NCI-H345 treated with DMSO at 0.1 percent for 48 hours (cell line): ENCODE results near the gene SNIP1.
A peak's percentile ranks its signal among the peaks of the same experiment; 100 is the strongest.
"Not testable (repeated sequence)": the region's sequence is repeated elsewhere in the genome, so short reads cannot be mapped to it uniquely, and the experiment has no call there.

Experiments used
- DNase-seq: peaks from one replicate; lab custom pipeline; 2025; ENCODE audit not compliant: unreplicated experiment; lab: John Stamatoyannopoulos, UW

SNIP1 gene, protein sequence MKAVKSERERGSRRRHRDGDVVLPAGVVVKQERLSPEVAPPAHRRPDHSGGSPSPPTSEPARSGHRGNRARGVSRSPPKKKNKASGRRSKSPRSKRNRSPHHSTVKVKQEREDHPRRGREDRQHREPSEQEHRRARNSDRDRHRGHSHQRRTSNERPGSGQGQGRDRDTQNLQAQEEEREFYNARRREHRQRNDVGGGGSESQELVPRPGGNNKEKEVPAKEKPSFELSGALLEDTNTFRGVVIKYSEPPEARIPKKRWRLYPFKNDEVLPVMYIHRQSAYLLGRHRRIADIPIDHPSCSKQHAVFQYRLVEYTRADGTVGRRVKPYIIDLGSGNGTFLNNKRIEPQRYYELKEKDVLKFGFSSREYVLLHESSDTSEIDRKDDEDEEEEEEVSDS

DNA sequence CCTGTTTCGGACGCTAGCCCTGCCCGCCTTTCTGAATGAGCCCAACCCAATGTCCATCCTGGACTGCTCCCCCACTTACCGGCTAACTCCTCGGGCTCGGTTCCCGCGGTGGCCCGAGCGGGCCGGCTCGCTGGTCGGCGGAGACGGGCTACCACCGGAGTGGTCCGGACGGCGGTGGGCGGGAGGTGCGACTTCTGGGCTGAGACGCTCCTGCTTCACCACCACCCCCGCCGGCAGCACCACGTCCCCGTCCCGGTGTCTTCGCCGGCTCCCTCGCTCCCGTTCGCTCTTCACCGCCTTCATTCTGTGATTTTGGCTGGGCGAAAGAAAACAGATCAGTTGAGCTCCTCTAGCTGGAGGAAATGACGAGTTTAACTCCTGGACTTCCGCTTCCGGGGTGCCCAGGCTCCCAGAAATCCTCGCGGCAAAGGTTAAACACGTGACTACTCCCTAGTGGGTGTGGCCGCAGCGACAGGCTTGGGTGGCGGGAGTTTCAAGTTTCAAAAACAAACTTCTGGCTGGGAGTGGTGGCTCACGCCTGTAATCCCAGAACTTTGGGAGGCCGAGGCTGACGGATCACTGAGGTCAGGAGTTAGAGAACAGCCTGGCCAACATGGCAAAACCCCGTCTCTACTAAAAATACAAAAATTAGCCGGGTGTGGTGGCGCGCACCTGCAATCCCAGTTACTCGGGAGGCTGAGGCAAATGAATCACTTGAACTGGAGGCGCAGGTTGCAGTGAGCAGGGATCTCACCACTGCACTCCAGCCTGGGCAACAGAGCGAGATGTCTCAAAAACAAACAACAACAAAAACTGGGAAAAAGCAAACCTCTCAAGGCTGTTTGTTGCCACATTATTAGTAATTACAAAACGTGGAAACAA is at the start of gene SNIP1:
Gene SNIP1 (minus strand): TSS at position 367 of the 882 bp plus-strand sequence. CDS start 64 bp downstream, at position 303.
- DNase-seq = peak; percentile 92

DNA sequence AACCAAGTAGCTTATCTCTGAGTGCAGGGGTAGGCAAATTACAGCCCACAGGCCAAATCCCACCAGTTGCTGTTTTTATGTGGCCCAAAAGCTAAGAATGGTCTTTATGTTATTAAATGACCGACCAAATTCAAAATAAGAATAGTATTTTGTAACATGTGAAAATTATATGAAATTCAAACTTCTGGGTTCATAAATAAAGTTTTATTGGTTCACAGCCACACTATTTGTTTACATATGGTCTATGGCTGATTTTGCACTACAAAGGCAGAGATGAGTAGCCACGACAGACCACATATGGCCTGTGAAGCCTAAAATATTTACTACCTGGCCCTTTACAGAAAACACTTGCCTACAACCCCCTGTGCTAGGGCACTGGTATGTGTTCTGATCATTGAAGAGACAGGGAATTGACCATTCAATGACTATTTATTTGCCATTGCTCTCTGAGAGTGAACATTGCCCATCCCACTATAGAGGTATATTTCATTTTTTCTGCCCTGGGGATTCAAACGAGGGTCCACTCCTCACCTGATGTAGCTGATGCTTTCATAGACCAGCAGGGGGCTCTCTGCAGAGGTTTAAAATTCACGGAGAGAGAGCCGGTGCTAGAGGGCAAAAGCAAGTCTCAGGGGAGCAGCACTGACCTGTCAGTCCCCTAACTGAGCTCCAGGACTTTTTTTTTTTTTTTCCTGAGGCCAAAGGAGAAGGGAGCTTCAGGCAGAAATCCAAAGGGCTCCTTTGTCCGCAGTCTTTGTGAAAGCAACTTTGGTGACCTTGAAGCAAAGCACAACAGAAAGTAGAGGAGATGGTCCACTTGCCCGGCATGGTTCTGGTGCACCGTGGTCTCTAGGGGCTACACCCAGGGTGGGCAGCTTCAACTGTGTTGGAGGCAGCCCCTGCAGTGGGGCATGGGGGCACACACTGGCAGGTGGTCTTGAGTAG is 48.9 kb upstream of the SNIP1 start:
- DNase-seq = peak; percentile 35

DNA sequence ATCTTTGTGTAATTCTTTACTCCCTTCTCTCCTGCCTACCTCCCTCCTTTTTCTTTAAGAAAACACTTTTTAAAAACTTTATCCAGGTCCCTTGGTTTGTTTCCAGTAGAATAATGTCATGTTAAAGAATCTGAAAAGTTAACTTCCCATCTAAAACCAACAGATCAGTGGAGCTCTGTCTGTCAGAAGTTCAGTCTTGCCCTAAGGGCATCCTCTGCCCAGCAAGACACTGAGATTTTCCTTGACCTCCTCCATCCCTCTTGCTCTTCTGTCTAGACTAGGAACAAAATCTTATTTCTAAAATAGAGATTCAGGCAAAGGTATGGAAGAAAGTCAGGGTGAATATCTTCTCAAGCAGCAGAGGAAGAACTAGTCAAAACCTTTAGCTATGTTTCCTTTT is 47.3 kb upstream of the SNIP1 start:
- DNase-seq = no peak

DNA sequence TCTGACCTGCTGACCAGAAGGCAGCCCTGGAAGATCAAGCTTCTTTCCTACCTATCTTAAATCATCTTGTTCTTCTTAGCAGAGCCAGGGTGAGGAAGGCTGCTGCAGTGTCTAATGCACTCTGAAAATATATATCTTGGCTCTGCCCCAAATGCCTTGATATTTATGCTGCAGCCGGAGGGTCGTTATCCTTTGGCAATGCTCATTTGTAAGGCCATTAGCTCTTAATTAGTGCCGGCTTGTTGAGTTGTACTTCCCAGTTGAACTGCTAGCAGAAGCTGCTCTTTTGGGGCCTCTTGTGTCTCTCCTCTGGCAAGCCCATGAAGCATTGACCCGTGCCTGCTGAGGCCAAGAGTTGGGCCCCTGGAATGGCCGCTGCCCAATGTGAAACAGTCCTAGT is 45.8 kb upstream of the SNIP1 start:
- no peak for DNase-seq

DNA sequence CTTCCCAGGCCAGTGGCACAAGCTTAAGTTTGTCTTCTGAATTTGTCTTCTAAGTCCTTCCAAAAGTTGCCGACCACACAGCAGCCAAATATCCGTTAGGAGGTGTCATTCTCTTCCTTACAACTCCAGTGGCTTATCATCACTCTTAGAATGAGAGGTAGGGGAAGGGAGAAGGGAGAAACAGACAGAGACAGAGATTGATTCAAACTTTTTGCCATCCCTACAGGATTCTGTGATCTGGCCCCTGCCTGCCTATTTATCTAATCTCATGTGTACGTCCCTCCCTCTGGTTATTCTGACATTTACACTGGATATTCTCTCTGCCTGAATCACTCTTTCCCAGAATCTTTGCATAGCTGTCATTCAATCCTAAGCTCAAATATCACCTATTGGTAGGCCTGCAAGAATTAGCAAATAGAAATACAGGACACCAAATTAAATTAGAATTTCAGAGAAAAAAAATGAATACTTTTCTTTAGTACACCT is 42.1 kb upstream of the SNIP1 start:
- no peak for DNase-seq

DNA sequence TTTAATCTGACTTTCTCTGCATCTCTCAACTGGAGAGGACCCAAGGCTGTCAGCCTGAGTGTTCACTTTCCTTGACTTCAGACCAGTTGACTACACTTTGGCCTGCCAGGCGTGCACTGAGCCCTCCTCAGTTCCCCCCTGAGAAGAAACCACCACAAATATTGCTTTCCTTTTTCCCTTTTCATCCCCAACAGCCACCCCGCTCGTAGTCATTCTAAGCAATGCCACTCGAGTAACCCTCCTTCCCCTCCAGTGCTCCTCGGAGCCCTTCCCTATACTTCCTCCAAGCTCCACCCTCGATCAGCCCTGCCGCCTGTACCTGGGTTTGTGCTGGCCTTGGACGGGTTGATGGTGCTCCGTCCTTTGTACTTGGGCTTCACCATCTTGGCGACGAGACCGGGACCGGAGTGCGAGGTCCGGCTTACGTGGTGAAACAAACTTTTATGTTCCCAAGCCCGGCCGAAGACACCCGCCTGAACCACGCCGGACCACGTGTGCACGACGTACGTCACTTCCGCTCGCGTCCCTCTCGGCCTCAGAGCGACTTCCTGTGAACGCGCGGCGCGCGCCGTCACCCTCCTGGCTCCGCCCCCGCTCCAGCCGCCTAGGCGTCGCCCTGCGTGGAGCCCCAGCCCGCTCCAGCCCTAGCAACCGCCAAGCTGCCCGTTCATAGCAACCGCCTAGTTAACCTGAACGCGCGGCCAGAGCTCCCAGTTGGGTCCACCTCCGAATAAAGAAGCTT is 41.5 kb upstream of the SNIP1 start, which contains the start of gene GNL2:
Gene GNL2 (minus strand): TSS at position 498 of the 742 bp plus-strand sequence. CDS start 115 bp downstream, at position 383.
- DNase-seq = peak; percentile 82

DNA sequence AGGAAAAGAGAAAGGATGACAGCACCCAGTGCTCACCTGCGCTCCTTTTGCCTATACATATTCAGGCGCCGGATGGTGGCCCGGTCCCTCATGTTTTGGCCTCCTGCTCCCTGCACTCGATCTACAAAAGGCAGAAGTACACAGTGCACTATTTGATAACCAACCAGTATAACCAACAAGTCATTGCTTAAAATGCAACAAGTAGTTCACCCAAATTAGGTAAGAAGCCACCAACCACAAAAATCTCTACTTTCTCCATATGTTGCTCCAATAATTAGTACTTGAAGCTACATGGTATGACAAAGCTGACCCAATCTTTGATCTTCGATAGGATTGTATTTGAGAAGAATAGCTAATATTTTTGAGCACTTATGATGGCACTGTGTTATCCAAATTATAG is 39.6 kb upstream of the SNIP1 start:
- no peak for DNase-seq

DNA sequence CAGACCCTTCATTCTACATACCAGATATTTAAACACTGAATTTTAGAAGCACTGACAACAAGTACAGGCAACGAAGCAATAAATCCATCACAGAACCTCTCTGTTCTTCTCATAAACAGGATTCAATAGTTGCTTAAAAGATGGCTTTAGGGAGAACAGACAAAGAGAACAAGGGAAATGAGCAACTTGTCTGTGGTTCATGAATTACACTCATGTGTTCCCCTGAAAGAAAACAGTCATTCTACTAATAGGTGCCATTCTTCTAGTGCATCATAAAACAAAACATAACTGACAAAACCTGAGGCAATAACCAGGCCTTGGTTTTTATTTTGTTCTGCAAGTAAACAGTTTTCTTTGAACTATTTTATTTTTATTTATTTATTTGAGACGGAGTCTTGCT is 34.8 kb upstream of the SNIP1 start:
- DNase-seq = no peak

DNA sequence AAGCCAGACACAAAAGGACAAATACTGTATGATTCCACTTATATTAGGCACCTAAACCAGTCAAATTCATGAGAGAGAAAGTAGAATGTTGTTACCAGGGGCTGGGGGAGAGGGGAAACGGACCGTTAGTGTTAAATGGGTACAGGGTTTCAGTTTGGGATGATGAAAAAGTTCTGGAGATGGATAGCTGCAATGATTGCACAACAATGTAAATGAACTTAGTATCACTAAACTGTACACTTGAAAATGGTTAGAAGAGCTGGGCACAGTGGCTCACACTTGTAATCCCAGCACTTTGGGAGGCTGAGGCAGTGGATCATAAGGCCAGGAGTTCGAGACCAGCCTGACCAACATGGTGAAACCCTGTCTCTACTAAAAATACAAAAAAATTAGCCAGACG is 30.5 kb upstream of the SNIP1 start:
- DNase-seq = not testable (repeated sequence)

DNA sequence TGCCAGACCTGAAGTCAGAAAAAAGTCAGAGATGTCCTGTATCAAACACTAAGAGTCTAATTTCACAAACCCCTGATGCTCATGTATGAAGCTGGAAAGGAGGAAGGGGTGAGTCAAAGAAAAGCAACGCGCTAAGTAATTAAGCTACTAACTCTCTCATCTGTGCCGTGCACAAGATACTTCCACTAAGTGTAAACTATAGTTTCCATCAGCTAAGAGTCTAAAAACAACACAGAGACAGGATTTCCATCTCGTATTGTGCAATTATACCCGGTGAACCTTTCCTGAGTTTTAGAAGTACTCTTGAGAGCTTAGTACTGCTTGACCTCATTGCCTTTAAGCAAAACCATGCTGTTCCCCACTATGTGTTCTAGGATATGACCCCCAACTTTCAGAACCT is 21.6 kb upstream of the SNIP1 start:
- no peak for DNase-seq

DNA sequence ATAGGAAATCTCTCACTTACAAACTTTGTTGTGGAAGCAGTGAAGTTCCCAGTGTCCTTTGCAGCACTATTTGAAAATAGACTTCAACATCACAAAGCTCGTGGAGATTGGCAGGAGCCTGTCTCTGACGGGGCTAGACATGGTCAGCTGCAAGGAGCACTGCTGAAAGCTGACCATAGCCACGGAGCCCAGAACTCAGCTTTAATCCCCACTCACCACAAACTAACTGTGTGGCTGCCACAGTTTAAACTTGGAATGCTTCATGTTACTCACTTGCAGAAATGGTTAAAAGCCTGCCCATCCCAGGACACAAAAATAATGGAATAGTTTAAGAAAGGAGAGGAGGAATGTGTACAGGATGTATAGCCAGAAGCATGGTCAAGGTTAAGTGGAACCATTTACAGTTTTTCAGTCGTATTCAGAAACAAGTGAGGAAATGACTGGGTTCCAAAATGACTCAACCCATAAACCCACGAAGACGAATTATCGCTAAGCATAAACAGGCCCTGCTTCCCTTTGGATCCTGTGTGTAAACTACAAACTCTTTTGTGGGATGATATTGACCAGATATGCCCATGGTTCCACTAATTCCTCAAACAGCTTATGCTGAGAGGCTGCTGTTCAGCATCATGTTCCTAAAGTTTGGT is 20.9 kb upstream of the SNIP1 start:
- DNase-seq = no peak

DNA sequence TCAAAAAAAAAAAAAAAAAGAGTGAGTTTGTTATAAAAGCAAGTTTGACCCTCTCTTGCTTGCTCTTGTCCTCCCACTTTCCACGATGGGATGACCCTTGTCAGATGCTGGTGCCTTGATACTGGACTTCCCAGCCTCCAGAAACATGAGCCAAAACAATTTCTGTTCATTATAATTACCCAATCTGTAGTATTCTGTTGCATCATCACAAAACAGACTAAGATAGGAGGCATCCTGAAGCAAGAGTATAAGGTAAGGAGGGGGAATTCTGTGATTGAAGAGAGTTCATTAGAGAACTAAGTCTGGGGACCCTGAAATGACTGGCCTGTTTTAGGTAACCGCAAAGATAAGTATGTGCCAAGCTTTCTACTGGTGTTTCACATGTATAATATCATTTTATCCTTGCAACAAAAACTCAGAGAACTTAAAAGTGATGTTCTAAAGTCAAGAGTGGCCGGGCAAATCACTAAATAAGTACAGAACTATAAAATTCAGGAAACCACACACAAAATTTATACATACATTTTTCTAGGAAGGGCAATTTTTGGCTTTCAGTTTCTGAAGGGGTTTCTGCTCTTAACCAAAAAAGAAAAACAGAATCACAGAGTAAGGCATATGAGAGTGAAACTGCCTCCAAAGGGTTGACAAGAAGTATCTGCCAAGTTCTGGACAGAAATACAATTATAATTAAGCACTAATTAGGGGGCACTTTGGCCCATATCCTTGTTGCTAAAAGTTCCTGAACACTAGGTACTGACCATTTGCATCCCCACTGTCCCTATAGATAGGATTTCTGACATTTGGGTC is 16.6 kb upstream of the SNIP1 start:
- no peak for DNase-seq

DNA sequence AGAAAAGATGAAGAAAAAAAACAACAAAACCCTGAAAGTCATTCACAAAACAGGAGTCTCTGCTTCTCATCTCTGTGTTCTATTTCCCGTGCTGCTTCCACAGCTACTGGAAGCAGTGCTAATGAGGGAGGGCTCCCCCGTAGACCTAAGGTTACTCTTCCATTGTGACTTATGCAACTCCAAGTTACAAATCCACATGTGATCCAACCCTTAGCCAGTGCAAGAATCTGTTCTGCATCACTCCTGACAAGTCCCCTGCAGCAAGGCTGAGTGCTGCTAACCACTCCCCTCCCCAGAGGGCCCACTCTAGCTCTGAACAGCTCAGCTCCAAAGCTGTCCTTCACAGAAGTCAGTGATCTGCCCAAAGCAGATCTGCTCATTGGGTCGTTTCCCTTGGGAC is 12.9 kb upstream of the SNIP1 start:
- DNase-seq = no peak

DNA sequence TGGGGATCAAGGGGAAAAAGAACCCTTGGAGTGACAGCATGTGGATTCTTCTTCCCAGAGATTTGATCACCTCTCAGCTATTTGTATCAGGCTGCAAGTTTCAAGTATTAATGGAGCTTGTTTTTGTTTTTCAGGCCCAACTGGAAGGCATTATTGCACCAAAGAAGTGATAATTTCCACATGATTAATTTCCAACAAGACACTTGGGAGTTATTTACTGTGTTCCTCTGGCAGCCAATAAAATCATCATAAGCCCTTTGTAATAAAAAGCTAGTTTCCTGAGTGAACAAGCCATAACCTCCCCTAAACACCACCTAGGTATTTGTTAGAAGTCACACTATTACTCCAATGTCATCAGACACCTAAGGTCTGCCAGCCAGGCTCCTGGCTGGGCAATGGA is 10.8 kb upstream of the SNIP1 start:
- DNase-seq = no peak

DNA sequence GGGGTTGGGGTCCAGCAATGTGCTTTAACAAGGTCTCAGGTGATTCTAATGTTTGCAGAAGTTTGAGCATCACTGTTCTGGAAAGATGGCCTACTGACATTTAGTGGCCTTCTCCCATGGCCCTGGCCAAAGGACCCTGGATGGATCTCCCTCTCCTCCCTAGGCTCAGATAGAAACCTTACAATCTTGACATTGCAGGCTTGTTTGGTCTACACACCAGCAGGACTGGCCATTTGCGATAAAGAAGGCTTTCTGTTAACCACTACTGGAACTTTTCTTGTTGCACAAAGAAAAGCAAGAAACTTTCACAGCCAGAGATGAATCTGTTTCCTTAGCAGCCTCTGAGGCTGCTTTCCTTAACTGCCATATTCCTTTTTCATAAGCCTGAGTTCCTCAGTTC is 8.9 kb upstream of the SNIP1 start:
- DNase-seq = no peak

DNA sequence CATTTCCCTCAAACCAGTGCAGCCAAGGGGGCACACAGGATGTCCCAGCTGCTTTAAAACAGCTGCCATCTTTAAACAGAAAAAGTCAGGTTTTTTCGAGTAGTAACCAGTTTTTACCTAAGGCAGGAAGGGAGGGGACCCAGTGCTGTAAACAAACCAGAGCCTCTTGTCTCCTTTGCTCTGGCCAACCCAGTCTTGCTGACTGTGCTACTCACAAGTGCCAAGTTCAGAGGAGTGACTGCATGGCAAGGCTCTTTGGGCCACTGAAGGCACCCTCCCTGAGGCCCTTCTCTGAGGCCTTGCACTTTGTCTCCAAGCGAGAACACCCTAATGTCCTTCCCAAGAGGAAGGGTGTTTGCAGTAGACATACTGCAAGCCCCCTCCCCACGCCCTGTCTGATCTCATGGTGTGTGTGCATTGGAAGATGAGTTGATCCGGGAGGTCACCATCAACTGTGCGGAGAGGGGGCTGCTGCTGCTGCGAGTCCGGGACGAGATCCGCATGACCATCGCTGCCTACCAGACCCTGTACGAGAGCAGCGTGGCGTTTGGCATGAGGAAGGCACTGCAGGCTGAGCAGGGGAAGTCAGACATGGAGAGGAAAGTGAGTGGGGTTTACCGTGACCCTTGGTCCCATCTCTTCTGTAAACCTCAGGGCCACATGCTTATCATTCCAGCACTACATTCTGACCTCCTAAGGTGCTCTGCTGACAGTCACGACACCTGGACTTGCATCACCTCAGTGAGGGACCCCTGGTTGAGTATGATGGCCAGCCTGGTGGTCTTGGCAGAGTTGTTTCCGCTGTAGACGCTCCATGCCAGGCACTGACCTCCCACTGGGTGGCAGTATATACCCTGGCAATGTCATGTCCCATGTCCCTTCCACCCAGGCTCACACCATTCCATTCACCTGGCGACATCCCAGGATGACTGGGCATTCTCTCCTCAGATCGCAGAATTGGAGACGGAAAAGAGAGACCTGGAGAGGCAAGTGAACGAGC is 7.3 kb upstream of the SNIP1 start:
- DNase-seq = no peak

DNA sequence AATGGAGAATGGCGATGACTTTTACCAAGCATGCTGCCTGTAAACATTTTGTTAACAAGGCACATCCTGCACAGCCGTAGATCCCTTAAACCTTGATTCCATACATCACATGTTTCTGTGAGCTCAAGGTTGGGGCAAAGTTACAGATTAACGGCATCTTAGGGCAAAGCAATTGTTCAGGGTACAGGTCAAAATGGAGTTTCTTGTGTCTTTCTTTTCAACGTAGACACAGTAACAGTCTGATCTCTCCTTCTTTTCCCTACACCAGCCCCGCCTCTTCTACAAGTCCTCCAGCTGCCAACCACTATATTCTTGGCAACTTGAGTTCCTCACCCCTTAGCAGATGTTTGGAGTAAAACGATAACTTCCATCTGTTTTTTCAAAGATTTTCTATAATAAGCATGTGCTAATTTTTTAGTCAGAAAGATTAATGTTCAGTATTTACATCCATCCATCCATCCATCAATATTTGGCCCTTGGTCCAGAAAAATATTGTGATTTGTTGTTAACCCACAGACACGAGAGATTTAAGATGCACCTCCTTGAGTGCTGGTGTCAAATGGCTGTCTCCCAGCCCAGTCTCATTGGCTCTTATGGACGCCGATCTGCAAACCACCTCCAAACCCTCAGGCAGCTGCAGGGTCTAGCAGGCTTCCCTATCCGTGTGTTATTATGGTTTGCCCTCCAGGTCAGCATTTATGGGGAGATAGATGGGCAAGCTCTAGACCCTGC is 6.5 kb upstream of the SNIP1 start:
- DNase-seq = no peak
